Transverse colon (tissue), 4 donors: ENCODE data around the gene KAZN. TPM values are rescaled to one million over a fixed set of nuclear protein-coding genes. Genes with fewer than 3 reads are reported as not detected.

ENCODE experiments used
- DNase-seq: peaks from one replicate; pipeline ENCODE4 v3.0.0-alpha.2; 2019
- H3K27ac ChIP-seq, 4 donors: fragments of 200-600 bp; sonication (generic); 2 replicates each; pipeline ENCODE4 v1.5.1; 2016 to 2018; ENCODE audit warnings: inconsistent platforms in 4 of 4
- H3K27me3 ChIP-seq: fragments of 200-600 bp; sonication (generic); 2 replicates; pipeline ENCODE4 v1.5.1; 2017; ENCODE audit warnings: inconsistent platforms
- H3K36me3 ChIP-seq, 4 donors: fragments of 200-600 bp; sonication (generic); 2 replicates each; pipeline ENCODE4 v1.5.1; 2017 to 2019; ENCODE audit warnings: inconsistent platforms in 4 of 4
- H3K4me1 ChIP-seq, 4 donors: fragments of 200-600 bp; sonication (generic); 2 replicates each; pipeline ENCODE4 v1.5.1; 2017 to 2020; ENCODE audit warnings: inconsistent platforms in 4 of 4
- H3K4me3 ChIP-seq, 4 donors: fragments of 200-600 bp; sonication (generic); 1 replicate in 1 of 4; 2 replicates in 3 of 4; pipeline versions ENCODE4 v1.5.1 to v1.6.1; 2017 to 2019; ENCODE audit warnings: inconsistent platforms in 4 of 4
- H3K9me3 ChIP-seq, 2 donors: fragments of 200-600 bp; sonication (generic); 2 replicates each; pipeline ENCODE4 v1.5.1; 2017 to 2019; ENCODE audit warnings: inconsistent platforms in 2 of 2
- CTCF ChIP-seq, 5 experiments: fragments of 200-600 bp in 3 of 5; fragments of 450-650 bp in 2 of 5; sonication (generic) in 3 of 5; IDR thresholded peaks; 1 replicate in 2 of 5; 2 replicates in 3 of 5; pipeline ENCODE4 v1.5.1; 2016 to 2017; ENCODE audit warnings: antibody characterized with exemption in 5 of 5, inconsistent platforms in 3 of 5, mild to moderate bottlenecking in 2 of 5, moderate library complexity in 1 of 5
- EP300 ChIP-seq: sonication (generic); formaldehyde crosslinking; IDR thresholded peaks from one replicate; pipeline ENCODE4 v1.6.1; 2017; ENCODE audit warnings: antibody characterized with exemption, low read depth
- POLR2A ChIP-seq: fragments of 450-650 bp; IDR thresholded peaks from one replicate; pipeline ENCODE4 v1.6.1; 2016; ENCODE audit warnings: antibody characterized with exemption, mild to moderate bottlenecking, moderate library complexity
- POLR2AphosphoS5 ChIP-seq, 3 donors: sonication (generic); formaldehyde crosslinking; IDR thresholded peaks; one replicate each; pipeline ENCODE4 v1.6.1; 2016; ENCODE audit warnings: antibody characterized with exemption in 3 of 3
- WGBS, 2 donors: methylation state at CpG; one replicate each; pipeline ENCODE4 v1.1.5; 2018; ENCODE audit warnings: low coverage in 1 of 2; 5-methylcytosine and 5-hydroxymethylcytosine counted together
- in situ Hi-C, 4 donors: fragments of 200-750 bp; cut with MboI; loops; one replicate each; pipeline versions ENCODE4 v1.15.0 to v1.15.1; 2017; ENCODE audit warnings: low sequenced_read_pairs in 3 of 4, low pct_ligation_motif_present in 1 of 4, low pct_unique_long_range_greater_than_20kb in 1 of 4
- intact Hi-C: fragments of 100-400 bp; cut with DNase I; formaldehyde crosslinking; loops from one replicate; pipeline ENCODE4 v1.15.1; 2023; ENCODE audit warnings: low total_unique reads
- total RNA-seq, 4 donors: library from RNA; depleted of rRNA; stranded (reverse); fragments of >200 nt; gene quantifications; one replicate each; pipeline ENCODE4 v1.1.0, GENCODE V29; 2016

The KAZN gene
- total RNA-seq, 4 donors from 2014 or later: 12.0 to 17.1 (median 16.2) TPM

- DNase-seq: no peak
- 85% methylated on average over 3 of the region's 4 CpGs; no CpG with 5 or more reads in 1 of the 2 donors for WGBS, 2 donors
- Histone ChIP-seq H3K4me1 (no peaks in the 10 kb centered on the region), H3K9me3 (no peaks in the 10 kb centered on the region), H3K4me3 (no peak overlapping the region), H3K36me3 (no peaks in the 10 kb centered on the region), H3K27me3 (no peaks in the 10 kb centered on the region), H3K27ac (no peak overlapping the region)
- intact Hi-C loops: no loop called here
- in situ Hi-C loops: no loop called here
- TF ChIP-seq POLR2AphosphoS5 (IDR thresholded peaks at IDR 0.05): no peak
- no peak for TF ChIP-seq POLR2A
- TF ChIP-seq CTCF (IDR thresholded peaks at IDR 0.05): no peak
- no peak for TF ChIP-seq EP300
These were observed 88.2 kb downstream of the KAZN start for GRCh38 chr1:14686701-14687100.

GRCh38 chr1:14687147-14687546 lies 88.7 kb downstream of the KAZN start:
- no peak for DNase-seq

GRCh38 chr1:14689996-14690615 lies 91.6 kb downstream of the KAZN start:
- Histone ChIP-seq H3K36me3 (no peaks in the 10 kb centered on the region), H3K9me3 (no peaks in the 10 kb centered on the region), H3K27ac (no peak overlapping the region), H3K4me1 (no peaks in the 10 kb centered on the region), H3K4me3 (no peak overlapping the region), H3K27me3 (no peaks in the 10 kb centered on the region)
- intact Hi-C loops (no loop called here), in situ Hi-C loops (no loop called here)
- 80 to 87% methylated on average over 1 to 15 of the region's 15 CpGs for WGBS, 2 donors
- TF ChIP-seq EP300 (no peak), POLR2A (no peak), POLR2AphosphoS5 (IDR thresholded peaks at IDR 0.05) (no peak), CTCF (IDR thresholded peaks at IDR 0.05) (no peak)
- DNase-seq: no peak

More at GRCh38 chr1:14687147-14687546, 88.7 kb downstream of the KAZN start:
- Histone ChIP-seq H3K27me3 (no peaks in the 10 kb centered on the region), H3K9me3 (no peaks in the 10 kb centered on the region), H3K36me3 (no peaks in the 10 kb centered on the region), H3K4me1 (no peaks in the 10 kb centered on the region), H3K27ac (no peak overlapping the region), H3K4me3 (no peak overlapping the region)
- 89 to 100% methylated on average over 1 to 4 of the region's 4 CpGs for whole genome bisulfite sequencing, 2 donors
- TF ChIP-seq EP300 (no peak), POLR2AphosphoS5 (IDR thresholded peaks at IDR 0.05) (no peak), CTCF (IDR thresholded peaks at IDR 0.05) (no peak), POLR2A (no peak)
- in situ Hi-C loops (no loop called here), intact Hi-C loops (no loop called here)

- Histone ChIP-seq H3K36me3 (no peaks in the 10 kb centered on the region), H3K4me3 (no peak overlapping the region), H3K4me1 (no peaks in the 10 kb centered on the region), H3K9me3 (no peaks in the 10 kb centered on the region), H3K27ac (no peak overlapping the region), H3K27me3 (no peaks in the 10 kb centered on the region)
- intact Hi-C loops: no loop called here
- in situ Hi-C loops: no loop called here
- TF ChIP-seq POLR2AphosphoS5 (IDR thresholded peaks at IDR 0.05) (no peak), CTCF (IDR thresholded peaks at IDR 0.05) (no peak), POLR2A (no peak), EP300 (no peak)
- DNase-seq: no peak
- WGBS, 2 donors: 57% methylated on average over 7 of the region's 7 CpGs; no CpG with 5 or more reads in 1 of the 2 donors
These were observed 95.5 kb downstream of the KAZN start for GRCh38 chr1:14693949-14694348.
